HG03066 (cell line): ENCODE results near the gene C5orf52.

Experiments used
- ATAC-seq: cut with Tn5 transposase; IDR thresholded peaks from one replicate; pipeline ENCODE4 v1.9.1; 2021; ENCODE audit warnings: low read depth; ENCODE audit not compliant: unreplicated experiment

The C5orf52 gene

DNA sequence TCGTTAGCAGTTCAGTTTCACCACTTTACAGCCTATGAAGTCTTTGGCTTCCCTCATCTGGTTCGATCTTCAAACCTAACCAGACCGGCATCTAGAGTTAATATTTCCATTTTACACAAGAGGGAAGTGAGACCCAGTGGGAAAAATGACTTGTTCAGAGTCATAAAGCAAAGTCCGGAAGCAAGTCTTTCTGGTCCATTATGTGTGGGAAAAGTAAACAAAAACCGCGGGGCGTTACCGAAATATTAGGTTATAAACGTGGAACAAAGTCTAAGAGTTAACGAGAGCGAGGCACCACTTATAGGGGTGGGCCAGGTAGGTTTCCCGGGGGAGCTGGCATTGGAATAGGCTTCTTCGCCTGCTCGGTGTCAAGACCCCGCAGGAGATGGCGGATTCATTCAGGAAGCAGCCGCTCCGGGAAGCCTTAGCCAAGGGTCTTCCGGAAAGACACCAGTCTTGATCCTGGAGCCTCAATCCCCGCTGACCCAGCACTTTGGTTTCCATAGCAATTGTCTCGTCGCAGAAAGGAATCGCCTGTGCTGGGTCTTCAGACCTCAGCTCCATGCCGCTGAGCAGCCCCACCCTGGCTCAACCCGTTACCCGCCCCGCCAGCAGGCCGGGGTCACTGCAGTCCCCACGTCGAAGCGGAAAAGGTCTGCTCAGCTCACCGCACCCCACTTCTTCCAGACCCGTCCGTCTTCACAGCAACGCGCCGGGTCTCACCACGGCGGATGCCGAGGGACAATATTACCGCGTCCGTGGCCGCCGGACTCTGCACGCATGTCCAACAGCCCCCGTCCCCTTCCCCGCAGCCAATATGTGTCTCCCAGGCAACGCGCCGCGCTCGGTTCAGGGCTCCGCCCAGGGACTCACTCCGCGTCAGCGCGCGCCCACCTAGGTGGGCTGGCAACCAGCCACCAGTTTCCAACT, at the start of gene C5orf52:
TSS of gene C5orf52 (plus strand) at position 872 of the 930 bp plus-strand sequence. CDS start 82 bp downstream, outside the sequence.
- ATAC-seq = no peak

DNA sequence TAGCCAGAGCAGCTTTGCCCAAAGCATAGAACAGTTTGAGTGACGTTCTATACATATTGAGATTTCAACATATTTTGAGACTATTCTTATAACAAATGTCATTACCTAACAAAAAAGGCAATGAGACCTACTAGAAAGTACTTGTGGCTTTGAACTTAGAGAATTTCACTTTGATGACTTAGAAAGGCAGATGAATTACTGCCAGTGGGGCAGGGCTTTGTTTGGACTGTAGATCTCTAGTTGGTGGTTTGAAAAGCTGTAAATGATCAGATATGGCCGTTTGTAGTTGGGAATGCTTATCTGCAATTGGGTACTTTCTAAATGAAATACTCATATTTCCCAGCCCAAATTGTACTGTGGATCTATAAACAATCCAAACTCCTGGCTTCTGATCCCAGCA, 47.2 kb upstream of the C5orf52 start:
- ATAC-seq = no peak

DNA sequence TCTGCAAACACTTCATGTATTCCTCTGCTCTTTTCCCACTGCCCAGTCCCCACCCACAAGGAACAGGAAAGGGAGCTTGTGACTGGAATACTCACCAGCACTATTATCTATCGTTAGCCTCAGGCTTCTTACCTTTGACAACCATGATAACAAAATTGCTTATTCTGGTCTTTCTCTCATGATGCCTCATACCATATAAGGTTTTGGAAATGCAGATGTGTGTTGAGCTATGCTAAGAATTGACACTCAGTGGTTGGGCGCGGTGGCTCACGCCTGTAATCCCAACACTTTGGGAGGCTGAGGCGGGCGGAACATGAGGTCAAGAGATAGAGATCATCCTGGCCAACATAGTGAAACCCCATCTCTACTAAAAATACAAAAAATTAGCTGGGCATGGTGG, 44.5 kb upstream of the C5orf52 start:
- no peak for ATAC-seq

DNA sequence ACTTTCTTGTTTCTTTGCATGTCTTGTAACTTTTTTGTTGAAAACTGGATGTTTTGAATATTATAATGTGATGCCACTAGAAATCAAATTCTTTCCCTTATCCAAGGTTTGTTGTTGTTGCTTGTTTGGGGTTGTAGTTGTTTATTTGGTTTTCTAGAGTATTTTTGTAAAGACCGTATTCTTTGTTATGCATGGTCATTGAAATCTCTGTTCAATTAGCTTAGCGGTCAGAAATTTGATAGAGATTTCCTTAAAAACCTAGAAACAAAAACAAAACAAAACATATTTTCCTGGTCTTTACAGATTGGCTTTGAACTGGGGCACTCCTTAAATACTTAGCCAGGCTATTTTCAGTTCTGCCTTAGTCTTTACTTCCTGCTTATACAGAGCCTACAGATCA, 41.0 kb upstream of the C5orf52 start:
- ATAC-seq = no peak

DNA sequence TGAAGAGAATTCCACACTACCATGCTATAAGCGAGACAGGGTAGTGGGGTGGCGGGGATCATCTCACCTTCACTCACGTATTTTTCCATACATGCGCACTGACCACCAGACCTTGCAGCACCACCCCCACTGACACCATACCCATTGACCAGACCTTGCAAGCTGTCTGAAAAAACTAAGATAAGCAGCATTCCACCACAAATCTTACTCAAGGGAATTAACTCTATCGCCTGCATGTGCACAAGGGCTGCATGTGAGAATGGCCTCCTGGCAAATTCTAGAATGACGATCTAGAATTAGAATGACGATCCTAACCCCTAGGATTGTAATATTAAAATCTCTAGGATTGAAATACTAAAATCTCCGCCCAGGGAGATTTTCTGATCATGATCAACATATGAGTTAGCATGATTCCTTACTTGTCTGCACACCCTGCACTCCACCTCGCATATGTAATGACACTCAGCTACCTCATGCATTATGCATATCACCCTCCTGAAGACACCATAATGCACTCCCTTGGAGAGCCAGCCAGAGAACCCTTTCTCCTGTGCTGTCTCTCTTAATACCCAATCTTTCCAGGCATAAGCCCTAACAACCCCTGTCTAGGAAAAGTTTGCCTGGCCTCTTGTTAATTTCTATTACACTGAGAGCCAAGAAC, 30.8 kb upstream of the C5orf52 start:
- no peak for ATAC-seq

DNA sequence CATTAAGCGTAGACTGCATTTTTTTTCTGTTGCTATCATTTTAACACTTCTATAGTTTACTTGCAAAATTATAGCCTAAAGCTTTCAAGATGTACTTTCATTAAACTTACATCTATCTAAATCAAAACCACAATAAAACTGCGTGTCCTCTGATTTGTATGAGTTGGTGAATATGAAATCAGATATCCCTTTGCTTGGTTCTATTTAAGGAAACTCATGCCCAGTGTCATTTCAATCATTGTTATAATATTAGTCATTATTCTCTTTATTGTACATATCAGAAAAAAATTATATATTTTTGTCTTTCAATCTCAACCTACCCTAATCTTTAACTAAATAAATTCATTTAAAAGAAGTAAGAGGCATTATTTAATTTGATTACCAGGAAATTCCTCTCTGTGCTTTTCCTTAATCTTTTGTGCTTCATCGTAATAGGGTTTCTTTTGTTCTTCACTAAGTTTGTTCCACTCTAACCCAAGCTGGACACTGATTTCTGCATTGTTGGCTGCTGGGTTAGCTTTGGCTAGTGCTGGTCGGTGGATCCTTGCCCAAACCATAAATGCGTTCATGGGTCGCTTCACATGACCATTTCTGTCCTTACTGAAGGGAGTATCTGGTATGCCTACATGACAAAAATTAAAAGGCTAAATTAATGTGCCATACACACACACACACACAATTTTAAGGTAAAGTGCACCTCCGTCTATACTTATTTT, 22.9 kb upstream of the C5orf52 start:
- no peak for ATAC-seq

DNA sequence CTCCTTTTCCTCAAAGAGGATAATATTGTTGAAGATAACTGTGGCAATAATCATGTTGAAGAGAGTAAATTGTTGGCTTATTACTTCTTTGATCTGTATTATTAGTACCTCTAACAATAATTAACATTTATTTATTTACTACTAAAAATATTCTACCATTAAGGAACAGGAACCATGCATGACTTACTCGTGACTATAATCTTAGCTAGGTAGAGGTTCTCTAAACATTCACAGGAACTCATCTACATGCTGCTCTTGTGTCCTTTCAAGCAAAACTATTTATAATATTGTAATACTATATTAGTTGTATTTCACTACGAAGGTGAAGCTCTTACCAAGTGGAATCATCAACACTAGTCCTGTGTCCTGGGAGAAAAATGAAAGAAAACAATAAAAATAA, 22.2 kb upstream of the C5orf52 start:
- no peak for ATAC-seq

DNA sequence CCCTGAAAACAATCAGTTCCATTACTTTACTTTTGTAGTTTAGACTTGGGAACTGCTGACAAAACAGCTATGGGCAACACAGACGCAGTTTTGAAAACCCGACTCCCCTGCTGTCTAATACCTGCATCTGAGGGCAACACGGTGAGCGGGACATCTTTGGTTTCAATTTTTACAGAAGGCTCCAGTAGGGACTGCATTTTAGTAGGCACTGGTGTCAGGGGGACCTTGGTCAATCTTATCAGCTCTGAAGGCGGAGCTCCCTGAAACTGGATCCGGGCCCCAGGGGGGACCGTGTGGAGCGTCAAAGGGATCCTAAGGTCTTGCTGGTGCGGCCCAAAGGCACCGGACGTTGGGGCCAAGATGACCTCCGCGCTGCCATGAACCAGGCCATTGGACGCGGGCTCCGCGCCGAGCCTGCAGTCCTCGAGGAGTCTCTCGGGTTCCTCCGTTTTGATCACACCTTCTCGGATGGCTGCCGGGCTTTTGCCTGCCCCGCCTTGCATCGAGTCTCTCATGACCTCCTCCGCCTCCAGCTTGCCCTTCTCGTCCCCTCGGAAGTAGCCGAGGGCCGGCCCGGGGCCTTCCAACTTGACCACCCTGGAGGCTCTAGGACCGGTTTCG, 20.2 kb upstream of the C5orf52 start:
- no peak for ATAC-seq

DNA sequence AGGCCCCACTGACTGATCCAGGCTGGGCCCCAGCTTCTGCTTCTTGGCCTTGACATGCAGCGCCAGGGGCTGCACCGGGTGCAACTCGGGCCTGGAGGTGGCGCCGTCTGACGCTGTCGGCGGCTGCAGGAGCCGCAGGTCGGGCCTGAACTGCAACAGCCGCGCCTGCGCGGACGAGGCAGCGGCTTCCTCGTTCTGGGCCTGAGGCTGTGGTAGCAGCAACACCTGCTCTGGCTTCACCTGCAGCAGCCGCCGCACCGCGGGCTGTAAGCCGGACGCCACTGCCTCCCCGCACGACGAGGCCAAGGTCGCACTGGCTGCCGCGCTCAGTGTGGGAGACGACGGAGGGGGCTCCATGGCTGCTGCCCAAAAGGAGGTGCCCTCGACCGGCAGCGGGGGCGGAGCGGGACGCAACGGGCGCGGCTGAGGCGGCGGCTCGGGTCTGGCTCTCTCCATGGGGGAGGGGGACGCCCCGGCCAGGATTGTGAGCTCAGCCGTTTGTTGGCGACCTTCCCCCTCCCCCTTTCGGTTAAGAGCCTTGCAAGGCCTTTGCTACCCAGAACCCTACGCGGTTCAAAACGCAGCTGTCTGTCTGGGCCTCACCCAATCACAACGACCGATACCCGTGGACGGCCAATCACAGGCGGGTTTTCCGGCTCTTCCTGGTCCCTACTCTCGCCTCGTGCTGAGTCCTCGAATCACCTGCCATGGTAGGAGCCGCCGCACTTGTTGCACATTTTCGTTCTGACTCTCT, 19.5 kb upstream of the C5orf52 start:
- no peak for ATAC-seq

DNA sequence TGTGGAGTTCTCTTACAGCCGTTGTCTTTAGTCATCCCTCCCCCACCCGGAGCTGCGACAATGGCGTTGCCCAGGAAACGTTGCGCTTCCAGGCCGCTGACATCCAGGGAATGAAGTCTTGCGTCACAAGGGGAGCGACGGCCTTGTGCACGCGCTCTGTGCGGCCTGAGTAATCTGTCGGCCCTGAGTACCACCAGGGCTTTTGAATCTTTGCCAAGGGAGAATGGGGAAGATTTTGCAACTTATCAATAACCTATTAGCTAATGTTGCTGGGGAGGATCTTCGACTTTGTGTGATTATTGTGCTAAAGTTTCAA, 19.0 kb upstream of the C5orf52 start, which contains the start of gene SOX30:
TSS of gene SOX30 (minus strand) at position 62 of the 316 bp plus-strand sequence. CDS start 360 bp downstream, outside the sequence.
- no peak for ATAC-seq

DNA sequence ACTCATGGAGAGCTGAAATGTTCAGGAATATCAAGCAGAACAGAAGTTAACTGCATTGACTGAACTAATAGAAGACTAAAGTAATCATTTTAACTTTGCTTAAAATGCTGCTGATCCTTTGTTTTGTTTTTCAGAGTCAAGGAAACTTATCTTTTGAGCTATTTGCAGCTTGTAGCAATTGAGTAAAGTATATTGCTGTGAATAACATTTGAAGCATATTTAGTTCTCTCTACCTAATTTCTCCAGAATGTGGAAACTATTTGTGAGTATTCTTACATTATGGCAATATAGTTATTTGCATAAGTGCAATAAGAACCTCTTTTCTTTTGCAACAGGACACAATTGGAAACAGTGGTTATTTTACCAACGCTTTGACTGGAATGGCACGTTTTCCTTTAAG, 13.8 kb upstream of the C5orf52 start:
- ATAC-seq = no peak

DNA sequence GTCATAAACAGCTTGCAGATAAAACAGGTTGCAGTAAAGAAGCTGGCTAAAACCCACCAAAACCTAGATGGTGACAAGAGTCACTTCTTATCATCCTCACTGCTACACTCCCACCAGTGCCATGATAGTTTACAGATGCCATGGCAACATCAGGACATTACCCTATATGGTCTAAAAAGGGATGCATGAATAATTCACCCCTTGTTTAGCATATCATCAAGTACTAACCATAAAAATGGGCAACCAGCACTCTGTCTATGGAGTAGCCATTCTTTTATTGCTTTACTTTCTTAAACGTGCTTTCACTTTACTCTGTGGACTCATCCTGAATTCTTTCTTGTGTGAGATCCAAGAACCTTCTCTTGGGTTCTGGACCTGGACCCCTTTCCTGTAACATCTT, 12.4 kb upstream of the C5orf52 start:
- no peak for ATAC-seq

DNA sequence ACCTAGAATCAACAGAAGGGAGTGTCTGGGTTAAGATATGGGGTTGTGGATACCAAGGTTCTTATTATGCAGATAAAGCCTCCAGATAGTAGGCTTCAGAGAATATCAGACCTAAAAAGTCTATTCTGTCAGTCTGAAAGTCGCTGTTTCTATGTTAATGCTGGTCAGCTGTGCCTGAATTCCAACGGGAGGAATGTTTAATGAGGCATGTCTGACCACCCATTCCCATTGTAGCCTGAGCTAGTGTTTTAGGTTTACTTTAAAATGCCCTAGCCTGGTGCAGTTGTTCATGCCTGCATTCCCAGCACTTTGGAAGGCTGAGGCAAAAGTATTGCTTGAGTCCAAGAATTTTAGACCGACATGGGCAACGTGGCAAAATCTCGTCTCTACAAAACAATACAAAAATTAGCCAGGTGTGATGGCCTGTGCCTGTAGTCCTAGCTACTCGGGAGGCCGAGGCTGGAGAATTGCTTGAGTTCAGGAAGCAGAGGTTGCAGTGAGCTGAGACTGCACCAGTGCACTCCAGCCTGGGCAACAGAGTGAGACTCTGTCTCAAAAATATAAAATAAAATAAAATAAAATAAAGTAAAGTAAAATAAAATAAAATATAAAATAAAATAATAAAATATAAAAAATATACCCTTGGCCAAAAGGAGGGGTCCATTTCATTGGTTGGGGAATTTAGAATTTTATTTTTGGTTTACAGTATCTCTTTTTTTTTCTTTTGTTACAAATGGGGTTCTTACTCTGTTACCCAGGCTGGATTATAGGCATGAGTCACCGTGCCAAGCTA, 11.3 kb upstream of the C5orf52 start:
- ATAC-seq = no peak

DNA sequence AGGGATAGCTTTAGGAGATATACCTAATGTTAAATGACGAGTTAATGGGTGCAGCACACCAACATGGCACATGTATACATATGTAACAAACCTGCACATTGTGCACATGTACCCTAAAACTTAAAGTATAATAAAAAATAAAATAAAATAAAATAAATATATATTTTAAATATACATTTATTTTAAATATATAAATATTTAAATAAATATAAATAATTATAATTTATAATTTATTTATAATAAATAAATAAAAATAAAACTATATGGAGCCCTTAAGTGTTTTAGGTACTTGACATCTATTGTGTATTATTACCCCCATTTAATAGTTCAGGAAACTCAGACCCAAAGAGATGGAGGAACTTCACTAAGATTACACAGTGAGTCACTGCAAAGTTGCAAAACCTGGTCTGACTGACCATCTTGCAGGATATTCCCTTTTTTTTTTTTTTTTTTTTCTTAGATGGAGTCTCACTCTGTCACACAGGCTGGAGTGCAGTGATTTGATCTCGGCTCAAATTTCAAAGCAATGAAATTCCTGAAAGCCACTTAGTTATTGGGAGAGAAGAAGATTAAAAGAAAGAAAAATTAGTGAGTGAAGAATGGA, 5.8 kb upstream of the C5orf52 start:
- ATAC-seq = no peak

DNA sequence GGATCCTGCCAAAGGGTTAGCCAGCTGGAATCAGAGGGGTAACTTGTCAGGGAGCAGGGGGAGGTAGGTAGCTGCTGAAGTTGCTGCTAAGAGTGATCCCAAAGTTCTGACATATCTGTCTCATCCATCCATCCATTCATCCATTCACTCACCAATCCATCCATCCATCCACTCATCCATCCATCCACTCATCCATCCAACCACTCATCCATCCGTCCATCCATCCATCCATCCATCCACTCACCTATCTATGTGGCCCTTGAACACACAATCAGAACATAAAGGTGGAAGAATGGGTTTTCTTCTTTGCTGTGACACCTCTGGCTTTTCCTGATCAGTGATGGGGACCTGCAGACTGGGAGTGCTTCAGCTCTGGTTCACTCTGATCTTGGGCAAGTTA, 3.0 kb upstream of the C5orf52 start:
- ATAC-seq = no peak

DNA sequence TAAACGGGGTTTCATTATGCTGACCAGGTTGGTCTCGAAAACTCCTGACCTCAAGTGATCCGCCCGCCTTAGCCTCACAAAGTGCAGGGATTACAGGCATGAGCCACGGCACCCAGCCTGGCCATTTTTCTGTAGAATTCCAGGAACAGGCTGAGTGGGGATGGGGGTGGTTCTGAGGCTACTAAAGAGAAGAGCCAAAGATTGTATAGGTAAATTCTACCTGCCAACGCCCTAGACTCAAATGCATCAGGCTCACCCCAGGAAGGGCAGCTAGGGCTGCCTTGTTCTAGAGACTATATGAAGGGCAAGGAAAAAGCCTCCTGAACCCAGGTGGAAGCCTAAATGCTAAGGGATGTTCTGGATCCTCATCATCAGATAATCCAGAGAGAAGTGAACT, 1.6 kb upstream of the C5orf52 start:
- ATAC-seq = no peak

DNA sequence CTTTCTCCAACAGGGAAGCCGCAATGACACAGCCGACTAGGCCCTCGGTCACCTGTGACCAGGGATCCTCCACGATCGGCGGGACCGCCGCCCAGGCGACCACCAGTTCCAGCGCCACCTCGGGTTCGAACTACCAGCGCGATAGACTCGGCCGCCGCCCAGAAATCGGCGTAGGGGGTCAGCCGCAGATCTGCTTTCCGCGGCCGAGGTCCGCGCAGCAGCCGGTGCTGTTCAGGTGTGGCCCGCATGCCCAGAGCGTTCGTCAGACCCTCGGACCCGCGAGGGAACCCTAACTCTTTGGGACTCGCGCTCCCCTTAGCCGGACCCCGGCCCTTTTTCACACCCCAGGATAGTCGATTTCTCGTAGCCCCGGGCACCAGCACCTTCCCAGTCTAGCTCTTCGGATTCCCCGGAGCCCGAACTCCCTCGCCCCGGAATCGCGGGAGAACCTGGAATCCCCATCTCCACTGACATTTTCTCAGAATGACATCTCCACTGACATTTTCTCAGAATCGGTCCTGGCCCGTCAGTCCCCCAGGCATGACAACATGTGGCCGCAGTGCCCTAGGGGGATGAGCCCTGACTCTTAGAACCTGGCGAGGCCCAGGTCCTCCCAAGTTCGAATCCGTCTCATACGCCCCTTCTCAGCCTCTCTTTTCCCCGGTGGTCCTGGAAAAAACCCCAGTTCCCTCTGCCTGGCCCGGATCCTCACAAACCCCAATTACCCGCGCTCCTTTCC, 428 bp downstream of the C5orf52 start:
- no peak for ATAC-seq

DNA sequence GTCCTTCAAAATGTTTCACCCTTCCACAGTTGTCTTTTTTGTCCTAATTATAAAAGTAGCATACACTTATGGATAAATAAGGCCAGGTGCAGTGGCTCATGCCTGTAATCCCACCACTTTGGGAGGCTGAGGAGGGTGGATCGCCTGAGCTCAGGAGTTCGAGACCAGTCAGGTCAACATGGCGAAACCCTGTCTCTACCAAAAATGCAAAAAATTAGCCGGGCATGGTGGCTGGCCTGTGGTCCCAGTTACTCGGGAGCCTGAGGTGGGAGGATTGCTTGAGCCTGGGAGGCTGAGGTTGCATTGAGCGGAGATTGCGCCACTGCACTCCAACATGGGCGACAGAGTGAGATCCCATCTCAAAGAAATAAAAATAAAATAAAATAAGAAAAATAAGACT, 1.6 kb downstream of the C5orf52 start:
- no peak for ATAC-seq
